Measurements from ENCODE around the gene LRRC71. TPM values are rescaled to one million over a fixed set of nuclear protein-coding genes. Genes with fewer than 3 reads are reported as not detected.

Gene LRRC71
- total and polyA plus RNA-seq, 2 of the 4 experiments (the other 2 are of a cell fraction): 0.50 TPM; not detected in 1

GRCh38 chr1:156943756-156944155, 23.3 kb downstream of the LRRC71 start:
- H4K5ac ChIP-seq (ENCODE audit: low read depth, low read length): no peak overlapping the region
- ATAC-seq (ENCODE audit: low read depth): no peak
- TF ChIP-seq RAD21 (IDR thresholded peaks at IDR 0.05; ENCODE audit: low read length) (no peak), SMC3 (IDR thresholded peaks at IDR 0.05; ENCODE audit: low read depth, low read length) (no peak), POLR2A (IDR thresholded peaks at IDR 0.05; ENCODE audit: low read depth, low read length) (no peak), RCOR1 (IDR thresholded peaks at IDR 0.05; ENCODE audit: insufficient replicate concordance, low read length) (no peak), BHLHE40 (IDR thresholded peaks at IDR 0.05; ENCODE audit: low read depth, low read length) (no peak), MAZ (IDR thresholded peaks at IDR 0.05; ENCODE audit: borderline replicate concordance, low read depth, low read length) (no peak), CHD1 (IDR thresholded peaks at IDR 0.05; ENCODE audit: low read depth, low read length) (no peak), MAFK (IDR thresholded peaks at IDR 0.05; ENCODE audit: low read depth, low read length) (no peak), FOS (IDR thresholded peaks at IDR 0.05; ENCODE audit: low read depth, low read length) (no peak), MXI1 (IDR thresholded peaks at IDR 0.05; ENCODE audit: borderline replicate concordance, low read depth, low read length) (no peak), USF2 (IDR thresholded peaks at IDR 0.05; ENCODE audit: low read depth, low read length) (no peak), ELK1 (IDR thresholded peaks at IDR 0.05; ENCODE audit: borderline replicate concordance, low read depth, low read length) (no peak)
- H3K4me1 ChIP-seq (ENCODE audit: control insufficient read depth, insufficient read depth, low read length): no peaks in the 10 kb centered on the region
- peaks cover 89% of the 10 kb centered on the region for H3K36me3 ChIP-seq (ENCODE audit: control insufficient read depth, insufficient read depth, low read length)
- H2AFZ ChIP-seq (replicated peaks; ENCODE audit: low read length, poor library complexity): no peak overlapping the region
- no peak overlapping the region for H2AK9ac ChIP-seq (replicated peaks; ENCODE audit: low read depth, low read length, poor library complexity)
- H3K18ac ChIP-seq (ENCODE audit: low read depth, low read length): no peak overlapping the region
- ChIA-PET POLR2A (ENCODE audit: unreplicated experiment) (no interaction called here), CTCF (no interaction called here)
- dilution Hi-C loops (cut with HindIII; ENCODE audit: low sequenced_read_pairs, unreplicated experiment) (no loop called here), in situ Hi-C loops (cut with MboI; ENCODE audit: low sequenced_read_pairs) (no loop called here), intact Hi-C loops (cut with micrococcal nuclease) (no loop called here)
- H4K8ac ChIP-seq (ENCODE audit: low read depth in 2 of 2, low read length in 2 of 2): no peak overlapping the region
- no peaks in the 10 kb centered on the region for H3K9me3 ChIP-seq (ENCODE audit: control insufficient read depth, insufficient read depth, low read length)
- H3K27ac ChIP-seq (ENCODE audit: insufficient read depth, low read length): no peak overlapping the region
- no peak overlapping the region for H4K91ac ChIP-seq (ENCODE audit: insufficient read depth, low read depth, low read length)
- no peak overlapping the region for H3K23ac ChIP-seq (ENCODE audit: low read depth, low read length)
- BruUV-seq (replicated peaks): no TSS peak
- peaks cover 23% of the 10 kb centered on the region for H3K9me1 ChIP-seq (ENCODE audit: insufficient read depth, low read length)
- no peaks in the 10 kb centered on the region; the same call in 1 of the 2 replicates for H4K20me1 ChIP-seq (ENCODE audit: insufficient read depth, low read length)
- H2AK5ac ChIP-seq (ENCODE audit: low read depth, low read length): no peak overlapping the region
- no peak overlapping the region for H2BK5ac ChIP-seq (ENCODE audit: low read depth, low read length, poor library complexity, severe bottlenecking)
- no peak overlapping the region for H3K14ac ChIP-seq (replicated peaks; ENCODE audit: low read depth, low read length)
- H2BK120ac ChIP-seq (ENCODE audit: low read depth, low read length): no peak overlapping the region
- DNase-seq: no peak
- no peak overlapping the region for H2BK20ac ChIP-seq (ENCODE audit: low read depth, low read length)
- H3K79me1 ChIP-seq (ENCODE audit: low read depth in 1 of 2, low read length in 2 of 2): no peaks in the 10 kb centered on the region
- H3K9ac ChIP-seq (ENCODE audit: low read depth, low read length): no peak overlapping the region
- H3K4me2 ChIP-seq (ENCODE audit: low read depth, low read length): no peak overlapping the region
- WGBS, 2 experiments (ENCODE audit: extremely low coverage in 2 of 2, insufficient read length in 1 of 2): 100% methylated on average over 2 of the region's 3 CpGs; no CpG with 5 or more reads in 1 of the 2 experiments
- no peak overlapping the region for H3K56ac ChIP-seq (ENCODE audit: extremely low read depth, insufficient read depth, low read length)
- H3K4me3 ChIP-seq (ENCODE audit: insufficient read depth, low read depth, low read length): no peak overlapping the region
- no peak overlapping the region for H2BK15ac ChIP-seq (ENCODE audit: low read depth, low read length)
- H3K27me3 ChIP-seq (ENCODE audit: control insufficient read depth, insufficient read depth, low read length): no peaks in the 10 kb centered on the region
- no peak overlapping the region for H3K4ac ChIP-seq (ENCODE audit: low read depth, low read length)

Measured in IMR-90 (cell line).